H9 (cell line): ENCODE results near the gene KCNIP4. TPM values are rescaled to one million over a fixed set of nuclear protein-coding genes. Genes with fewer than 3 reads are reported as not detected.

Experiments
- DNase-seq: peaks from one replicate; pipeline ENCODE4 v3.0.0-alpha.2; 2017
- H2AFZ ChIP-seq: one replicate; pipeline ENCODE4 v1.6.1; 2013; ENCODE audit warnings: mild to moderate bottlenecking, low read length, control low read depth, moderate library complexity
- H2AK5ac ChIP-seq: 2 replicates; pipeline ENCODE4 v1.6.1; 2013; ENCODE audit warnings: low read length, control low read depth, mixed read lengths; ENCODE audit not compliant: insufficient read length
- H2BK120ac ChIP-seq: one replicate; pipeline ENCODE4 v1.6.1; 2013; ENCODE audit warnings: low read depth, mild to moderate bottlenecking, low read length, control low read depth, inconsistent platforms; ENCODE audit not compliant: poor library complexity, severe bottlenecking
- H2BK12ac ChIP-seq: 2 replicates; pipeline ENCODE4 v1.6.1; 2013; ENCODE audit warnings: low read length, control low read depth, mixed read lengths, low read depth; ENCODE audit not compliant: insufficient read length
- H2BK15ac ChIP-seq: 2 replicates; pipeline ENCODE4 v1.6.1; 2013; ENCODE audit warnings: low read depth, low read length, control low read depth
- H2BK20ac ChIP-seq: one replicate; pipeline ENCODE4 v1.6.1; 2013; ENCODE audit warnings: low read depth, mild to moderate bottlenecking, low read length, control low read depth, inconsistent platforms; ENCODE audit not compliant: poor library complexity, severe bottlenecking
- H2BK5ac ChIP-seq: 2 replicates; pipeline ENCODE4 v1.6.1; 2013; ENCODE audit warnings: low read length, control low read depth, mixed read lengths; ENCODE audit not compliant: insufficient read length
- H3K14ac ChIP-seq: 2 replicates; pipeline ENCODE4 v1.6.1; 2013; ENCODE audit warnings: low read length, control low read depth; ENCODE audit not compliant: insufficient read depth
- H3K18ac ChIP-seq: 2 replicates; pipeline ENCODE4 v1.6.1; 2013; ENCODE audit warnings: low read depth, mild to moderate bottlenecking, mixed read lengths, low read length, control low read depth; ENCODE audit not compliant: insufficient read length
- H3K23ac ChIP-seq: 2 replicates; pipeline ENCODE4 v1.6.1; 2013; ENCODE audit warnings: low read length, control low read depth, mixed read lengths, low read depth; ENCODE audit not compliant: insufficient read length
- H3K23me2 ChIP-seq: 2 replicates; pipeline ENCODE4 v1.6.1; 2013; ENCODE audit warnings: low read depth, mild to moderate bottlenecking, mixed read lengths, low read length, control low read depth; ENCODE audit not compliant: insufficient read length, poor library complexity, severe bottlenecking
- H3K27ac ChIP-seq: 2 replicates; pipeline ENCODE4 v1.5.1; 2013; ENCODE audit warnings: low read length, control low read depth, mixed read lengths, low read depth; ENCODE audit not compliant: insufficient read length
- H3K27me3 ChIP-seq: 2 replicates; pipeline ENCODE4 v1.6.1; 2013; ENCODE audit warnings: low read length, control low read depth, inconsistent platforms; ENCODE audit not compliant: insufficient read depth
- H3K4ac ChIP-seq: 2 replicates; pipeline ENCODE4 v1.6.1; 2013; ENCODE audit warnings: low read depth, mild to moderate bottlenecking, control low read depth, inconsistent platforms, low read length, moderate library complexity
- H3K4me1 ChIP-seq: 2 replicates; pipeline ENCODE4 v1.6.1; 2013; ENCODE audit warnings: low read length, control low read depth, inconsistent platforms; ENCODE audit not compliant: insufficient read depth
- H3K4me2 ChIP-seq: 2 replicates; pipeline ENCODE4 v1.6.1; 2013; ENCODE audit warnings: low read length, control low read depth, mixed read lengths; ENCODE audit not compliant: insufficient read length, insufficient read depth
- H3K56ac ChIP-seq: 2 replicates; pipeline ENCODE4 v1.6.1; 2013; ENCODE audit warnings: low read depth, mild to moderate bottlenecking, mixed read lengths, low read length, control low read depth; ENCODE audit not compliant: insufficient read length
- H3K79me1 ChIP-seq: 2 replicates; pipeline ENCODE4 v1.6.1; 2013; ENCODE audit warnings: low read depth, mild to moderate bottlenecking, moderate library complexity, low read length, control low read depth, inconsistent platforms; ENCODE audit not compliant: insufficient read depth, poor library complexity, severe bottlenecking
- H3K79me2 ChIP-seq: 2 replicates; pipeline ENCODE4 v1.6.1; 2013; ENCODE audit warnings: low read length, control low read depth, inconsistent platforms; ENCODE audit not compliant: insufficient read depth
- H3K9ac ChIP-seq: 2 replicates; pipeline ENCODE4 v1.6.1; 2013; ENCODE audit warnings: low read length, control low read depth, mixed read lengths; ENCODE audit not compliant: insufficient read length; ENCODE audit errors: extremely low read depth
- H3K9me3 ChIP-seq: one replicate; pipeline ENCODE4 v1.6.1; 2013; ENCODE audit warnings: low read depth, low read length, inconsistent platforms; ENCODE audit not compliant: control insufficient read depth
- H3T11ph ChIP-seq: one replicate; pipeline ENCODE4 v1.6.1; 2013; ENCODE audit warnings: mild to moderate bottlenecking, low read length, control low read depth, inconsistent platforms
- H4K20me1 ChIP-seq: one replicate; pipeline ENCODE4 v1.6.1; 2013; ENCODE audit not compliant: control insufficient read depth, insufficient read length, insufficient read depth
- H4K5ac ChIP-seq: 2 replicates; pipeline ENCODE4 v1.6.1; 2013; ENCODE audit warnings: low read depth, mild to moderate bottlenecking, mixed read lengths, low read length, control low read depth; ENCODE audit not compliant: insufficient read length
- H4K8ac ChIP-seq: replicated peaks from 2 replicates; pipeline ENCODE4 v1.6.1; 2013; ENCODE audit warnings: low read length, control low read depth, mixed read lengths, low read depth; ENCODE audit not compliant: insufficient read length
- H4K91ac ChIP-seq: 2 replicates; pipeline ENCODE4 v1.6.1; 2013; ENCODE audit warnings: low read depth, mild to moderate bottlenecking, moderate library complexity, mixed read lengths, low read length, control low read depth; ENCODE audit not compliant: insufficient read length
- H3K27ac Mint-ChIP-seq, 3 experiments: 2 replicates in 2 of 3; 3 replicates in 1 of 3; pipeline ENCODE4 v1.8.0; 2020 to 2021; ENCODE audit warnings: mixed read lengths in 3 of 3, mild to moderate bottlenecking in 1 of 3, moderate library complexity in 1 of 3
- H3K27me3 Mint-ChIP-seq: 2 replicates; pipeline ENCODE4 v1.8.0; 2021; ENCODE audit warnings: low read depth, mild to moderate bottlenecking, moderate library complexity, mixed read lengths
- H3K36me3 Mint-ChIP-seq, 3 experiments: 2 replicates in 2 of 3; 3 replicates in 1 of 3; pipeline ENCODE4 v1.8.0; 2020 to 2021; ENCODE audit warnings: low read depth in 3 of 3, mixed read lengths in 3 of 3; ENCODE audit not compliant: insufficient read depth in 1 of 3
- H3K4me1 Mint-ChIP-seq, 2 experiments: 2 replicates each; pipeline ENCODE4 v1.8.0; 2020; ENCODE audit warnings: mixed read lengths in 2 of 2
- H3K4me3 Mint-ChIP-seq, 2 experiments: 2 replicates in 1 of 2; 3 replicates in 1 of 2; pipeline ENCODE4 v1.8.0; 2020 to 2021; ENCODE audit warnings: mild to moderate bottlenecking in 2 of 2, mixed read lengths in 2 of 2, moderate library complexity in 1 of 2
- H3K9me3 Mint-ChIP-seq, 2 experiments: 2 replicates in 1 of 2; 3 replicates in 1 of 2; pipeline ENCODE4 v1.8.0; 2020; ENCODE audit warnings: mild to moderate bottlenecking in 2 of 2, mixed read lengths in 2 of 2, moderate library complexity in 1 of 2
- CTCF ChIP-seq: fragments of 200-600 bp; sonication (generic); conservative IDR thresholded peaks from 3 replicates; pipeline ENCODE4 v1.8.0; 2021; ENCODE audit warnings: antibody characterized with exemption, mild to moderate bottlenecking
- WGBS: extraction: QIAGEN DNeasy Blood & Tissue Kit; methylation state at CpG from one replicate; pipeline ENCODE4 v1.1.7; 2013; ENCODE audit warnings: missing lambda C conversion rate, low lambda C conversion rate, mixed read lengths; ENCODE audit not compliant: insufficient read length; ENCODE audit errors: extremely low coverage; 5-methylcytosine and 5-hydroxymethylcytosine counted together
- total RNA-seq: library from RNA; stranded (reverse); gene quantifications from 2 replicates; pipeline ENCODE4 v1.2.1, GENCODE V29; 2021

Gene KCNIP4
- total RNA-seq, 1 experiment from 2014 or later, result not detected

DNA sequence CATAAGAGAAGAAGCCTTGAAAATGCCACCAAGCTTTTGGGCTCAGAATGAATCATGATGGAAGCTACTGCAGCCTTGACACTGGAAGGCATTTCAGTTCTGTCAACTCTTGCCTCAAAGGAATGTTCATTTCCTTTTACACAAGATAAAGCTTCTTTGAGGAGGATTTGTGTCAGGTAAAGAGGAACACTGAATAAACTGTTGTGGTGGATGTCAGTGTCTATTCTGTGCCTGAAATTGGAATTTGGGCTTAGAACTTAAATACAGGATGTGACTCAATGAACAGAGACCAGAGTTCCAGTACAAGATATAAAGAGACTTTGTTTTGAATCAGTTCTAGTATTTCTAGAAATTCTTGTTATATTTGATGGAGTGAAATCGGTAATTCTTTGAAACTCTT lies 935.1 kb downstream of the KCNIP4 start:
- Histone ChIP-seq H2BK15ac (no peak overlapping the region), H3K27ac (no peak overlapping the region), H3K23ac (no peak overlapping the region), H3K56ac (no peak overlapping the region), H2AFZ (no peak overlapping the region), H3K9ac (no peak overlapping the region), H2AK5ac (no peak overlapping the region), H3K27me3 (no peaks in the 10 kb centered on the region), H3K23me2 (no peaks in the 10 kb centered on the region), H3K4me1 (no peaks in the 10 kb centered on the region), H2BK5ac (no peak overlapping the region), H3K14ac (no peak overlapping the region), H4K5ac (no peak overlapping the region), H2BK12ac (no peak overlapping the region), H4K91ac (no peak overlapping the region), H4K20me1 (no peaks in the 10 kb centered on the region), H3K79me2 (no peaks in the 10 kb centered on the region), H2BK20ac (no peak overlapping the region), H2BK120ac (no peak overlapping the region), H3K9me3 (no peaks in the 10 kb centered on the region), H3K79me1 (no peaks in the 10 kb centered on the region), H3K18ac (no peak overlapping the region), H3K4ac (no peak overlapping the region), H3T11ph (no peak overlapping the region), H3K4me2 (no peak overlapping the region), H4K8ac (no peak overlapping the region)
- WGBS, result no CpG with 5 or more reads among the region's 1 CpG
- Mint-ChIP-seq H3K9me3 (peaks cover 0 to 3% of the 10 kb centered on the region in 2 experiments; a peak in 3 of 5 replicates), H3K36me3 (no peaks in the 10 kb centered on the region; a peak in 2 of 7 replicates), H3K4me1 (no peaks in the 10 kb centered on the region), H3K27ac (no peak overlapping the region), H3K27me3 (no peaks in the 10 kb centered on the region), H3K4me3 (no peak overlapping the region)
- no peak for DNase-seq
- TF ChIP-seq CTCF, result no peak
